ENCODE data around the gene TMEM184A. TPM values are rescaled to one million over a fixed set of nuclear protein-coding genes. Genes with fewer than 3 reads are reported as not detected.
A peak's percentile ranks its signal among the peaks of the same experiment; 100 is the strongest.

TMEM184A gene
- total and polyA plus RNA-seq, 2 of the 4 experiments (the other 2 are of a cell fraction): 0.36 to 1.9 TPM

DNA sequence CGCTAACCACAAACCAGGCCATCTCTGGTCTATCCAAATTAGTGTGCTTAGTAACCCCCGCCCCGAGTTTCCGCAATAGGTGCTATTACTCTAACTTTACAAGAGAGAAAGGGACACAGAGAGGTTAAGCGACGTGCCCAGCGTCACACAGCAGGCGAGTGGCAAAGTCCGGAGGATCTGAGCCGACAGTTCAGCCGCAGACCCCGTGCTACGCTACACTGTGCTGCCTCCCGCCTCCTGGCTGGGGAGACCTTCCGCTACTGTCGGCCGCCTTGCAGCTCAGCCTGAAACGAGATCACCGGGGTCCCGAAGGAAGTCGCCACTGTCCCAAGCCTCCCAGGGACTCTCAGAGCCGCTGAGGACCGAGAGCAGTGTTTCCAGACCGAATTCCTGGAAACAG lies 52.6 kb downstream of the TMEM184A start:
- Histone ChIP-seq H2BK15ac (ENCODE audit: low read depth, low read length) (no peak overlapping the region), H3K9me3 (ENCODE audit: control insufficient read depth, insufficient read depth, low read length) (no peaks in the 10 kb centered on the region), H3K14ac (replicated peaks; ENCODE audit: low read depth, low read length) (no peak overlapping the region; the same call in 1 of the 2 replicates), H3K4me3 (ENCODE audit: insufficient read depth, low read depth, low read length) (peak overlapping the region; percentile 98), H3K9me1 (ENCODE audit: insufficient read depth, low read length) (0 out of 2 replicates have a peak, but pooled peaks cover 3% of the 10 kb centered on the region), H3K4me1 (ENCODE audit: control insufficient read depth, insufficient read depth, low read length) (peaks cover 5% of the 10 kb centered on the region), H3K36me3 (ENCODE audit: control insufficient read depth, insufficient read depth, low read length) (peaks cover 34% of the 10 kb centered on the region), H2AK9ac (replicated peaks; ENCODE audit: low read depth, low read length, poor library complexity) (peak overlapping the region; percentile 38), H3K18ac (ENCODE audit: low read depth, low read length) (no peak overlapping the region), H2AK5ac (ENCODE audit: low read depth, low read length) (no peak overlapping the region), H4K8ac (ENCODE audit: low read depth in 2 of 2, low read length in 2 of 2) (peak overlapping the region in 1 of 2 experiments; percentile 10; a peak in 1 of 4 replicates), H3K9ac (ENCODE audit: low read depth, low read length) (peak overlapping the region; percentile 49), H2AFZ (replicated peaks; ENCODE audit: low read length, poor library complexity) (peak overlapping the region; percentile 63), H3K27ac (ENCODE audit: insufficient read depth, low read length) (peak overlapping the region; percentile 25; the same call in 1 of the 2 replicates), H3K4me2 (ENCODE audit: low read depth, low read length) (peak overlapping the region; percentile 95), H4K5ac (ENCODE audit: low read depth, low read length) (no peak overlapping the region), H3K56ac (ENCODE audit: extremely low read depth, insufficient read depth, low read length) (no peak overlapping the region), H3K23ac (ENCODE audit: low read depth, low read length) (no peak overlapping the region), H3K79me1 (ENCODE audit: low read depth in 1 of 2, low read length in 2 of 2) (peaks cover 16 to 45% of the 10 kb centered on the region in 2 experiments), H2BK20ac (ENCODE audit: low read depth, low read length) (no peak overlapping the region), H4K91ac (ENCODE audit: insufficient read depth, low read depth, low read length) (no peak overlapping the region), H2BK5ac (ENCODE audit: low read depth, low read length, poor library complexity, severe bottlenecking) (no peak overlapping the region), H4K20me1 (ENCODE audit: insufficient read depth, low read length) (peaks cover 18% of the 10 kb centered on the region), H2BK120ac (ENCODE audit: low read depth, low read length) (no peak overlapping the region), H3K4ac (ENCODE audit: low read depth, low read length) (peak overlapping the region; percentile 2; the same call in 1 of the 2 replicates), H3K27me3 (ENCODE audit: control insufficient read depth, insufficient read depth, low read length) (no peaks in the 10 kb centered on the region)
- no TSS peak for BruUV-seq (replicated peaks)
- in situ Hi-C loops (cut with MboI; ENCODE audit: low sequenced_read_pairs) (no loop called here), dilution Hi-C loops (cut with HindIII; ENCODE audit: low sequenced_read_pairs, unreplicated experiment) (no loop called here), intact Hi-C loops (cut with micrococcal nuclease) (loop anchor here (5.0 kb wide), 1 partner anchor 34 kb away; no protein-coding TSS in a partner anchor)
- TF ChIP-seq SMC3 (IDR thresholded peaks at IDR 0.05; ENCODE audit: low read depth, low read length): no peak
- no peak for TF ChIP-seq RFX5 (IDR thresholded peaks at IDR 0.05; ENCODE audit: low read depth, low read length)
- TF ChIP-seq, protein P1, sequence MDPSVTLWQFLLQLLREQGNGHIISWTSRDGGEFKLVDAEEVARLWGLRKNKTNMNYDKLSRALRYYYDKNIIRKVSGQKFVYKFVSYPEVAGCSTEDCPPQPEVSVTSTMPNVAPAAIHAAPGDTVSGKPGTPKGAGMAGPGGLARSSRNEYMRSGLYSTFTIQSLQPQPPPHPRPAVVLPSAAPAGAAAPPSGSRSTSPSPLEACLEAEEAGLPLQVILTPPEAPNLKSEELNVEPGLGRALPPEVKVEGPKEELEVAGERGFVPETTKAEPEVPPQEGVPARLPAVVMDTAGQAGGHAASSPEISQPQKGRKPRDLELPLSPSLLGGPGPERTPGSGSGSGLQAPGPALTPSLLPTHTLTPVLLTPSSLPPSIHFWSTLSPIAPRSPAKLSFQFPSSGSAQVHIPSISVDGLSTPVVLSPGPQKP (IDR thresholded peaks at IDR 0.05; ENCODE audit: borderline replicate concordance, low read depth, low read length): no peak
- TF ChIP-seq, protein P2, sequence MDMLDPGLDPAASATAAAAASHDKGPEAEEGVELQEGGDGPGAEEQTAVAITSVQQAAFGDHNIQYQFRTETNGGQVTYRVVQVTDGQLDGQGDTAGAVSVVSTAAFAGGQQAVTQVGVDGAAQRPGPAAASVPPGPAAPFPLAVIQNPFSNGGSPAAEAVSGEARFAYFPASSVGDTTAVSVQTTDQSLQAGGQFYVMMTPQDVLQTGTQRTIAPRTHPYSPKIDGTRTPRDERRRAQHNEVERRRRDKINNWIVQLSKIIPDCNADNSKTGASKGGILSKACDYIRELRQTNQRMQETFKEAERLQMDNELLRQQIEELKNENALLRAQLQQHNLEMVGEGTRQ (IDR thresholded peaks at IDR 0.05; ENCODE audit: low read depth, low read length): no peak
- TF ChIP-seq CEBPB (IDR thresholded peaks at IDR 0.05; ENCODE audit: low read depth, low read length): no peak
- no peak for TF ChIP-seq FOS (IDR thresholded peaks at IDR 0.05; ENCODE audit: low read depth, low read length)
- no peak for TF ChIP-seq NFE2L2 (IDR thresholded peaks at IDR 0.05; ENCODE audit: low read depth, low read length)
- no peak for TF ChIP-seq RCOR1 (IDR thresholded peaks at IDR 0.05; ENCODE audit: insufficient replicate concordance, low read length)
- TF ChIP-seq MXI1 (IDR thresholded peaks at IDR 0.05; ENCODE audit: borderline replicate concordance, low read depth, low read length): no peak
- no peak for TF ChIP-seq CHD1 (IDR thresholded peaks at IDR 0.05; ENCODE audit: low read depth, low read length)
- no peak for TF ChIP-seq RAD21 (IDR thresholded peaks at IDR 0.05; ENCODE audit: low read length)
- TF ChIP-seq MAFK (IDR thresholded peaks at IDR 0.05; ENCODE audit: low read depth, low read length): no peak
- ChIA-PET POLR2A (ENCODE audit: unreplicated experiment) (no interaction called here), CTCF (no interaction called here)
- DNase-seq: no peak
- no peak for ATAC-seq (ENCODE audit: low read depth)
- WGBS, 2 experiments (ENCODE audit: extremely low coverage in 2 of 2, insufficient read length in 1 of 2): 19% methylated on average over 7 of the region's 24 CpGs; no CpG with 5 or more reads in 1 of the 2 experiments
